ENCODE data around the gene OPTC. TPM values are rescaled to one million over a fixed set of nuclear protein-coding genes. Genes with fewer than 3 reads are reported as not detected.

Gene OPTC
- total and polyA plus RNA-seq, 2 of the 8 experiments (the other 6 are each of a cell fraction or from before 2014, with no cell fraction given): 1.1 to 4.0 TPM

- H3K23me2 ChIP-seq (ENCODE audit: low read depth, low read length): no peaks in the 10 kb centered on the region
- 0 out of 2 replicates have a peak overlapping the region, but pooled peaks have one; percentile 72 for H2BK15ac ChIP-seq (ENCODE audit: low read length)
- H2BK120ac ChIP-seq (replicated peaks; ENCODE audit: low read depth, low read length): no peak overlapping the region
- H3K9ac ChIP-seq (replicated peaks in 1 of 4; ENCODE audit: extremely low read depth in 1 of 4, low read depth in 3 of 4, low read length in 3 of 4): no peak overlapping the region
- H4K91ac ChIP-seq (replicated peaks; ENCODE audit: insufficient read length, low read length): no peak overlapping the region
- no peaks in the 10 kb centered on the region for H4K20me1 ChIP-seq (replicated peaks in 1 of 2; ENCODE audit: control insufficient read depth in 1 of 2, insufficient read depth in 2 of 2, low read length in 2 of 2)
- no peak overlapping the region for H3K27ac ChIP-seq (ENCODE audit: low read depth, low read length)
- H4K8ac ChIP-seq (ENCODE audit: extremely low read depth, insufficient read depth, low read length): no peak overlapping the region
- H3K56ac ChIP-seq (replicated peaks; ENCODE audit: insufficient read length, low read depth, low read length): no peak overlapping the region
- no peak overlapping the region for H2BK5ac ChIP-seq (ENCODE audit: low read depth, low read length)
- H2AK5ac ChIP-seq (ENCODE audit: low read depth, low read length): no peak overlapping the region
- no peak overlapping the region for H3K4ac ChIP-seq (replicated peaks; ENCODE audit: insufficient read length, low read depth, low read length)
- POLR2A ChIA-PET (ENCODE audit: partially characterized antibody): no interaction called here
- no peak overlapping the region for H3K4me2 ChIP-seq (ENCODE audit: insufficient read depth in 1 of 2, low read depth in 2 of 2, low read length in 2 of 2)
- no peak overlapping the region for H4K5ac ChIP-seq (ENCODE audit: insufficient read length, low read depth, low read length)
- peaks cover 0 to 7% (median 3%) of the 10 kb centered on the region in 4 experiments; a peak in 3 of 7 replicates for H3K4me1 ChIP-seq (replicated peaks in 1 of 4; ENCODE audit: control insufficient read depth in 3 of 4, insufficient read depth in 4 of 4, low read length in 3 of 4)
- no peaks in the 10 kb centered on the region for H3K79me2 ChIP-seq (ENCODE audit: control insufficient read depth in 1 of 2, insufficient read depth in 2 of 2, low read length in 2 of 2)
- DNase-seq (ENCODE audit: low read depth in 1 of 2, low spot score in 2 of 2): no peak
- H3K27me3 ChIP-seq (replicated peaks in 1 of 4; ENCODE audit: control insufficient read depth in 3 of 4, extremely low read depth in 1 of 4, insufficient read depth in 3 of 4, low read length in 3 of 4): no peaks in the 10 kb centered on the region; a peak in 1 of 7 replicates
- no peak overlapping the region for H2BK20ac ChIP-seq (ENCODE audit: low read length)
- H3K4me3 ChIP-seq (ENCODE audit: extremely low read depth in 1 of 4, insufficient read depth in 2 of 4, low read depth in 3 of 4, low read length in 4 of 4): no peak overlapping the region
- H3K9me3 ChIP-seq (ENCODE audit: insufficient read depth in 2 of 2, low read depth in 1 of 2, low read length in 1 of 2): no peaks in the 10 kb centered on the region
- CTCF ChIA-PET (ENCODE audit: partially characterized antibody): interaction anchor here (0.9 to 23.5 kb wide), 7 partner anchors 11 to 195 kb away, joined by 3 to 330 read pairs (median 3); partner anchors contain the start of gene FMOD
- 87% methylated on average over 9 of the region's 9 CpGs; no CpG with 5 or more reads in 1 of the 2 experiments for WGBS, 2 experiments (ENCODE audit: extremely low coverage in 1 of 2, insufficient coverage in 1 of 2, insufficient read length in 1 of 2, insufficient replicate concordance in 2 of 2, low coverage in 1 of 2, low lambda C conversion rate in 2 of 2, missing lambda C conversion rate in 1 of 2)
- no peaks in the 10 kb centered on the region for H3K79me1 ChIP-seq (ENCODE audit: low read depth, low read length)
- no peak overlapping the region for H3K18ac ChIP-seq (ENCODE audit: extremely low read depth, low read length)
- no peak overlapping the region for H3K14ac ChIP-seq (ENCODE audit: insufficient read length)
- H3K23ac ChIP-seq (ENCODE audit: insufficient read length): no peak overlapping the region
- TF ChIP-seq KDM1A (IDR thresholded peaks at IDR 0.05; ENCODE audit: borderline replicate concordance, low read length) (no peak), SP4 (IDR thresholded peaks at IDR 0.05; ENCODE audit: low read length) (no peak), YY1 (IDR thresholded peaks at IDR 0.05; ENCODE audit: low read depth, low read length) (no peak), JUN (IDR thresholded peaks at IDR 0.05; ENCODE audit: low read depth, low read length) (no peak), RFX5 (IDR thresholded peaks at IDR 0.05; ENCODE audit: borderline replicate concordance, low read depth, low read length) (no peak), CBX5 (IDR thresholded peaks at IDR 0.05; ENCODE audit: low read depth, low read length) (no peak), ATF3 (IDR thresholded peaks at IDR 0.05; ENCODE audit: insufficient read depth, low read depth, low read length) (no peak), RAD21 (IDR thresholded peaks at IDR 0.05 in 1 of 2, conservative IDR thresholded peaks at IDR 0.05 in 1 of 2; ENCODE audit: low read depth in 2 of 2, low read length in 2 of 2) (no peak), NANOG (IDR thresholded peaks at IDR 0.05; ENCODE audit: insufficient read depth, low read depth, low read length, poor library complexity, severe bottlenecking) (no peak)
- H2BK12ac ChIP-seq (ENCODE audit: low read depth, low read length): no peak overlapping the region
- no peaks in the 10 kb centered on the region for H3K36me3 ChIP-seq (ENCODE audit: control insufficient read depth in 2 of 4, insufficient read depth in 4 of 4, low read length in 3 of 4)
- H2AFZ ChIP-seq (ENCODE audit: low read length): no peak overlapping the region
- no peak for FAIRE-seq
Measured at GRCh38 chr1:203467550-203467921, 26.4 kb upstream of the OPTC start.
